ENCODE measurements around the gene TANGO2.

Gene TANGO2

GRCh38 chr22:20107471-20107901 lies 86.6 kb downstream of the TANGO2 start:
- no peak for DNase-seq (ENCODE audit: low read depth)

- DNase-seq (ENCODE audit: low read depth) = no peak
These were observed 87.2 kb downstream of the TANGO2 start for GRCh38 chr22:20107951-20108756.

GRCh38 chr22:20108757-20109230 lies 87.9 kb downstream of the TANGO2 start:
- no peak for DNase-seq (ENCODE audit: low read depth)

- no peak for DNase-seq (ENCODE audit: low read depth)
These were observed 88.8 kb downstream of the TANGO2 start for GRCh38 chr22:20109411-20110358.

- no peak for DNase-seq (ENCODE audit: low read depth)
These were observed 89.6 kb downstream of the TANGO2 start for GRCh38 chr22:20110359-20110985.

- no peak for DNase-seq (ENCODE audit: low read depth)
These were observed 90.3 kb downstream of the TANGO2 start for GRCh38 chr22:20111045-20111688.

GRCh38 chr22:20111689-20112622 lies 91.0 kb downstream of the TANGO2 start:
- no peak for DNase-seq (ENCODE audit: low read depth)

- no peak for DNase-seq (ENCODE audit: low read depth)
These were observed 92.0 kb downstream of the TANGO2 start for GRCh38 chr22:20112623-20113511.

GRCh38 chr22:20113551-20114310 lies 92.8 kb downstream of the TANGO2 start:
- no peak for DNase-seq (ENCODE audit: low read depth)

GRCh38 chr22:20114506-20115475 lies 93.9 kb downstream of the TANGO2 start:
- DNase-seq (ENCODE audit: low read depth) = no peak

GRCh38 chr22:20115691-20116375 lies 94.9 kb downstream of the TANGO2 start, which contains the start of gene RANBP1:
Gene RANBP1 (plus strand): TSS chr22:20116104. CDS start chr22:20116185, 81 bp downstream.
- DNase-seq (ENCODE audit: low read depth) = no peak

- DNase-seq (ENCODE audit: low read depth) = no peak
These were observed 95.6 kb downstream of the TANGO2 start for GRCh38 chr22:20116376-20116950.

Measured in non-pigmented ciliary epithelial cell (primary cell).